Hepatocyte (in vitro differentiated cells): Measurements from ENCODE around the gene SPDEF. TPM values are rescaled to one million over a fixed set of nuclear protein-coding genes. Genes with fewer than 3 reads are reported as not detected.

ENCODE experiments used
- DNase-seq: peaks from one replicate; pipeline ENCODE4 v3.0.0-alpha.2; 2016; ENCODE audit warnings: low spot score
- H2AFZ ChIP-seq: fragments of 200-600 bp; sonication (generic); 2 replicates; pipeline ENCODE4 v1.6.0; 2016; ENCODE audit warnings: antibody characterized with exemption, mild to moderate bottlenecking
- H3K27ac ChIP-seq: fragments of 200-600 bp; sonication (generic); 2 replicates; pipeline ENCODE4 v1.5.1; 2016; ENCODE audit warnings: mild to moderate bottlenecking
- H3K27me3 ChIP-seq: fragments of 200-600 bp; sonication (generic); 2 replicates; pipeline ENCODE4 v1.6.1; 2016
- H3K36me3 ChIP-seq: fragments of 200-600 bp; sonication (generic); replicated peaks from 2 replicates; pipeline ENCODE4 v1.5.1; 2016; ENCODE audit warnings: low read depth; ENCODE audit not compliant: insufficient read depth
- H3K4me1 ChIP-seq: fragments of 200-600 bp; sonication (generic); 2 replicates; pipeline ENCODE4 v1.5.1; 2016; ENCODE audit warnings: mild to moderate bottlenecking, moderate library complexity; ENCODE audit not compliant: insufficient read depth
- H3K4me2 ChIP-seq: fragments of 200-600 bp; sonication (generic); 2 replicates; pipeline ENCODE4 v1.6.0; 2016
- H3K4me3 ChIP-seq: fragments of 200-600 bp; sonication (generic); 2 replicates; pipeline ENCODE4 v1.5.1; 2016; ENCODE audit warnings: mild to moderate bottlenecking
- H3K79me2 ChIP-seq: fragments of 200-600 bp; sonication (generic); 2 replicates; pipeline ENCODE4 v1.6.0; 2017; ENCODE audit warnings: mild to moderate bottlenecking
- H3K9me2 ChIP-seq: fragments of 200-600 bp; sonication (generic); replicated peaks from 2 replicates; pipeline ENCODE4 v1.6.0; 2017; ENCODE audit warnings: mild to moderate bottlenecking; ENCODE audit not compliant: insufficient read depth
- H3K9me3 ChIP-seq: fragments of 200-600 bp; sonication (generic); 2 replicates; pipeline ENCODE4 v1.5.1; 2016; ENCODE audit warnings: low read depth, mild to moderate bottlenecking
- H4K20me1 ChIP-seq: fragments of 200-600 bp; sonication (generic); 2 replicates; pipeline ENCODE4 v1.6.0; 2016; ENCODE audit warnings: mild to moderate bottlenecking; ENCODE audit not compliant: insufficient read depth, poor library complexity, severe bottlenecking
- CTCF ChIP-seq: fragments of 200-600 bp; sonication (generic); IDR thresholded peaks from 2 replicates; pipeline ENCODE4 v1.5.1; 2016; ENCODE audit warnings: antibody characterized with exemption, mild to moderate bottlenecking; ENCODE audit not compliant: poor library complexity
- EZH2 ChIP-seq: fragments of 200-600 bp; sonication (generic); IDR thresholded peaks from 2 replicates; pipeline ENCODE4 v1.6.1; 2016; ENCODE audit warnings: antibody characterized with exemption, mild to moderate bottlenecking, borderline replicate concordance
- EZH2phosphoT487 ChIP-seq: fragments of 200-600 bp; sonication (generic); IDR thresholded peaks from one replicate; pipeline ENCODE4 v1.6.1; 2018; ENCODE audit warnings: antibody characterized with exemption, mild to moderate bottlenecking, low read depth, moderate library complexity; ENCODE audit not compliant: unreplicated experiment, severe bottlenecking
- WGBS: methylation state at CpG from one replicate; pipeline ENCODE4 v1.1.6; 2016; ENCODE audit warnings: low lambda C conversion rate; ENCODE audit errors: missing lambda C conversion rate; 5-methylcytosine and 5-hydroxymethylcytosine counted together
- polyA plus RNA-seq: library from polyadenylated mRNA; unstranded; fragments of >200 nt; fragmentation: Nextera tagmentation; extraction: Ambion mirVana; gene quantifications from 2 replicates; pipeline ENCODE4 v1.2.1, GENCODE V29; 2016
- total RNA-seq: library from RNA; depleted of rRNA; stranded (reverse); fragments of >200 nt; gene quantifications from 2 replicates; pipeline ENCODE4 v1.2.3, GENCODE V29; 2014

SPDEF gene
- total and polyA plus RNA-seq, 2 experiments from 2014 or later, result 0.80 to 1.5 TPM

DNA sequence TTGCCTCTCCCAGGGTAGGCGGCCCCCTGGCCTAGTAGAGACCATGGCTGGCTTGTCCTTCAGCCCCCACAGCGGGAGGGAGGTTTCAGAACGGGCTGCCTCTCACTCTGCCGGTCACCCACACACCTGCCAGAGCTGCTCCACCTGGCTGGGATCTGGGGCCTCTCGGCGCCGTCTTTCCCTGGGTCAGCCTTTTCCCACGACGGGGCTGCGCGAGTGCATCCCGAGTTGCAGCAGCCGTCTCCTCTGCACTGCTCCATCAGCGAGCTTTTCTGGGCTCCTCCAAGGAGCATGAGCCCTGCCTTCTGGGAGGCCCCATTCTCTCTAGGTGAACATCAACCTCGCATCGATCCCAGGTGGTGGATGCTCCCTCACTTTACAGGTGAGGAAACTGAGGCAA is 15.9 kb upstream of the SPDEF start:
- H2AFZ ChIP-seq, result no peak overlapping the region
- no peak for DNase-seq
- no peaks in the 10 kb centered on the region for H3K27me3 ChIP-seq
- no peaks in the 10 kb centered on the region for H3K4me1 ChIP-seq
- H3K79me2 ChIP-seq, result no peaks in the 10 kb centered on the region
- H3K4me2 ChIP-seq, result no peak overlapping the region
- TF ChIP-seq EZH2 (no peak), CTCF (no peak), EZH2phosphoT487 (no peak)
- H3K9me2 ChIP-seq, result no peaks in the 10 kb centered on the region
- no peaks in the 10 kb centered on the region for H4K20me1 ChIP-seq
- H3K27ac ChIP-seq, result no peak overlapping the region
- WGBS, result 83% methylated on average over 16 of the region's 16 CpGs
- no peaks in the 10 kb centered on the region for H3K9me3 ChIP-seq
- no peaks in the 10 kb centered on the region for H3K36me3 ChIP-seq
- H3K4me3 ChIP-seq, result no peak overlapping the region

DNA sequence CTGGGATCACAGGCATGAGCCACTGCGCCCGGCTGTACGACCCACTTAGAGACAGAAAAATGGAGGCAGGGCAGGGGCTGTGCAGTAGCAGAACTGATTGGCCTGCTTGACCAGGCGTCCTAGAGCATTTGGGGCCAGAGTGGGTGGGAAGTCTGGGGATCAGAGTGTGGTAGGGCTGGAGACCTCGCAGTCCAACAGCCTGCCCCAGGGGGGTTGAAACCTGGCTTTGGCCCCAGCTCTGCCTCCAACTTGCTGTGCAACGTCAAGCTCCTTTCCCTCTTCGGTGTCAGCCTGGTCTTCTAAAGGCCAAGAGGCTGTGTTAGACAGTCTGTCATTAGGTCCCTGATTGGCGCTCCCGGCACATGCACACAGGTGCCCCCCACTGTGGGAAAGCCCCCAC is 15.3 kb upstream of the SPDEF start:
- Histone ChIP-seq H3K4me3 (no peak overlapping the region), H4K20me1 (no peaks in the 10 kb centered on the region), H3K9me2 (no peaks in the 10 kb centered on the region), H2AFZ (no peak overlapping the region), H3K36me3 (no peaks in the 10 kb centered on the region), H3K4me2 (no peak overlapping the region), H3K9me3 (no peaks in the 10 kb centered on the region), H3K4me1 (no peaks in the 10 kb centered on the region), H3K79me2 (no peaks in the 10 kb centered on the region), H3K27ac (no peak overlapping the region), H3K27me3 (no peaks in the 10 kb centered on the region)
- no peak for DNase-seq
- 87% methylated on average over 8 of the region's 9 CpGs for WGBS
- TF ChIP-seq CTCF (no peak), EZH2 (no peak), EZH2phosphoT487 (no peak)

- Histone ChIP-seq H3K36me3 (no peaks in the 10 kb centered on the region), H3K4me2 (no peak overlapping the region), H3K4me1 (no peaks in the 10 kb centered on the region), H3K4me3 (no peak overlapping the region), H3K27me3 (no peaks in the 10 kb centered on the region), H3K27ac (no peak overlapping the region), H2AFZ (no peak overlapping the region), H4K20me1 (no peaks in the 10 kb centered on the region), H3K9me3 (no peaks in the 10 kb centered on the region), H3K9me2 (no peaks in the 10 kb centered on the region), H3K79me2 (no peaks in the 10 kb centered on the region)
- no peak for DNase-seq
- TF ChIP-seq EZH2phosphoT487, result no peak
- no peak for TF ChIP-seq EZH2
- no peak for TF ChIP-seq CTCF
- 90% methylated on average over 21 of the region's 21 CpGs for WGBS
These were observed 14.1 kb upstream of the SPDEF start for GRCh38 chr6:34570066-34570833.
